K562 (cell line): Measurements from ENCODE around the gene MXRA7. TPM values are rescaled to one million over a fixed set of nuclear protein-coding genes. Genes with fewer than 3 reads are reported as not detected.

ENCODE experiments used
- ATAC-seq: fragments of 200-7000 bp; cut with Tn5 transposase; 3 replicates; pipeline ENCODE4 v1.9.1; 2020; ENCODE audit warnings: moderate library complexity
- BruUV-seq: library from RNA; stranded (reverse); fragments of 400-500 nt; replicated peaks from 2 replicates; lab custom pipeline; 2021; lab: Mats Ljungman, UMichigan
- CTCF ChIA-PET: fragments of 300-600 bp; formaldehyde crosslinking; extraction: SDS; loops from one replicate; lab custom pipeline; 2021; ENCODE audit warnings: low intra/inter-chr PET ratio; lab: Yijun Ruan, JAX
- POLR2A ChIA-PET: fragments of 300-600, 350-650 bp; sonication (Branson Sonifier 250); formaldehyde crosslinking; extraction: SDS; loops from one replicate; lab custom pipeline; 2021; ENCODE audit warnings: antibody characterized with exemption, inconsistent platforms; lab: Yijun Ruan, JAX
- DNase-seq, 4 experiments: peaks; one replicate each; pipeline versions ENCODE4 v3.0.0 to v3.0.0-alpha.2; 2011 to 2018; ENCODE audit warnings: low spot score in 3 of 4, mixed read lengths in 3 of 4; ENCODE audit errors: extremely low read depth in 1 of 4
- FAIRE-seq: peaks from 2 replicates; lab custom pipeline; 2011; peaks lifted over from hg19 to GRCh38; lab: Jason Lieb, UNC
- H2AFZ ChIP-seq: 2 replicates; pipeline ENCODE4 v1.6.0; 2011; ENCODE audit warnings: low read depth, low read length, control low read depth, inconsistent platforms
- H3K27ac ChIP-seq: fragments of 200-600 bp; 3 replicates; pipeline ENCODE4 v1.8.0; 2011; ENCODE audit warnings: low read depth, mild to moderate bottlenecking, control low read depth, inconsistent platforms, low read length, moderate library complexity, mixed read lengths; ENCODE audit errors: extremely low read depth
- H3K27me3 ChIP-seq, 2 experiments: fragments of 300-600 bp in 1 of 2; 2 replicates in 1 of 2; 3 replicates in 1 of 2; pipeline versions ENCODE4 v1.6.0 to v1.8.0; 2011; ENCODE audit warnings: inconsistent platforms in 2 of 2, low read length in 2 of 2, mild to moderate bottlenecking in 1 of 2, mixed read lengths in 1 of 2, moderate library complexity in 1 of 2; ENCODE audit not compliant: control insufficient read depth in 2 of 2, insufficient read depth in 2 of 2
- H3K36me3 ChIP-seq: fragments of 300-600 bp; 3 replicates; pipeline ENCODE4 v1.8.0; 2011; ENCODE audit warnings: mild to moderate bottlenecking, low read length, inconsistent platforms; ENCODE audit not compliant: control insufficient read depth, insufficient read depth
- H3K4me1 ChIP-seq, 2 experiments: fragments of 200-600 bp in 1 of 2; replicated peaks in 1 of 2; 2 replicates in 1 of 2; 3 replicates in 1 of 2; pipeline versions ENCODE4 v1.5.1 to v1.8.0; 2011; ENCODE audit warnings: inconsistent platforms in 2 of 2, low read length in 2 of 2, mild to moderate bottlenecking in 1 of 2, mixed read lengths in 1 of 2, moderate library complexity in 1 of 2; ENCODE audit not compliant: control insufficient read depth in 2 of 2, insufficient read depth in 2 of 2
- H3K4me2 ChIP-seq: 2 replicates; pipeline ENCODE4 v1.6.1; 2011; ENCODE audit warnings: low read length, control low read depth, inconsistent platforms, mixed read lengths; ENCODE audit not compliant: insufficient read depth
- H3K4me3 ChIP-seq: fragments of 200-600 bp; sonication (generic), shearing (Covaris generic); 2 replicates; pipeline ENCODE4 v1.5.1; 2016; ENCODE audit warnings: control low read depth, inconsistent platforms
- H3K79me2 ChIP-seq: fragments of 200-600 bp; 3 replicates; pipeline ENCODE4 v1.8.0; 2011; ENCODE audit warnings: low read length, inconsistent platforms; ENCODE audit not compliant: control insufficient read depth, insufficient read depth
- H3K9ac ChIP-seq, 2 experiments: 2 replicates each; pipeline versions ENCODE4 v1.6.0 to v1.6.1; 2011; ENCODE audit warnings: low read depth in 2 of 2, low read length in 2 of 2, control low read depth in 1 of 2, inconsistent platforms in 1 of 2, mild to moderate bottlenecking in 1 of 2, mixed read lengths in 1 of 2; ENCODE audit not compliant: insufficient read depth in 1 of 2
- H3K9me1 ChIP-seq: one replicate; pipeline ENCODE4 v1.6.0; 2011; ENCODE audit warnings: inconsistent platforms, mild to moderate bottlenecking, low read length, moderate library complexity; ENCODE audit not compliant: control insufficient read depth, insufficient read depth
- H3K9me3 ChIP-seq: replicated peaks from 2 replicates; pipeline ENCODE4 v1.5.1; 2011; ENCODE audit warnings: low read depth, low read length, inconsistent platforms; ENCODE audit not compliant: control insufficient read depth, insufficient read depth
- H4K20me1 ChIP-seq: replicated peaks from 2 replicates; pipeline ENCODE4 v1.6.1; 2011; ENCODE audit warnings: low read length, inconsistent platforms, mixed read lengths; ENCODE audit not compliant: control insufficient read depth, insufficient read depth
- CTBP1 ChIP-seq: fragments of 450-650 bp; IDR thresholded peaks from 2 replicates; pipeline ENCODE4 v1.6.1; 2016; ENCODE audit warnings: borderline replicate concordance
- MNT ChIP-seq, 2 experiments: fragments of 450-650 bp; conservative IDR thresholded peaks; 2 replicates each; pipeline ENCODE4 v1.6.1; 2017; ENCODE audit warnings: mild to moderate bottlenecking in 2 of 2, moderate library complexity in 2 of 2
- RAD21 ChIP-seq, 2 experiments: fragments of 250-450 bp in 1 of 2; fragments of 450-650 bp in 1 of 2; sonication (Bioruptor Pico) in 1 of 2; formaldehyde crosslinking in 1 of 2; IDR thresholded peaks in 1 of 2; conservative IDR thresholded peaks in 1 of 2; 2 replicates each; pipeline versions ENCODE4 v1.4.0 to v1.8.0; 2020 to 2022; ENCODE audit warnings: mild to moderate bottlenecking in 2 of 2, moderate library complexity in 1 of 2
- RCOR1 ChIP-seq, 2 experiments: IDR thresholded peaks; 2 replicates each; pipeline ENCODE4 v1.6.1; 2012; ENCODE audit warnings: low read depth in 2 of 2, low read length in 2 of 2, borderline replicate concordance in 1 of 2, improper control_type of control experiment in 1 of 2
- REST ChIP-seq, 2 experiments: fragments of 450-650 bp; formaldehyde crosslinking in 1 of 2; IDR thresholded peaks; 2 replicates each; pipeline versions ENCODE4 v1.4.0 to v1.6.1; 2014 to 2020; ENCODE audit warnings: mild to moderate bottlenecking in 2 of 2, borderline replicate concordance in 1 of 2, low read depth in 1 of 2
- ZBED1 ChIP-seq: IDR thresholded peaks from 2 replicates; pipeline ENCODE4 v1.6.1; 2014
- ZNF398 ChIP-seq: fragments of 250-450 bp; sonication (Bioruptor Pico); IDR thresholded peaks from 2 replicates; pipeline ENCODE4 v1.8.0; 2021; ENCODE audit warnings: moderate library complexity, mild to moderate bottlenecking, inconsistent platforms
- WGBS: fragments of 100-300 bp; shearing (Covaris generic); methylation state at CpG from one replicate; pipeline ENCODE4 v1.1.6; 2016; ENCODE audit warnings: low coverage, mixed read lengths; ENCODE audit not compliant: insufficient coverage; ENCODE audit errors: missing lambda C conversion rate; 5-methylcytosine and 5-hydroxymethylcytosine counted together
- in situ Hi-C: fragments of 300-500 bp; cut with MboI; formaldehyde crosslinking; loops from 4 replicates; pipeline ENCODE4 v1.15.0; 2018; ENCODE audit warnings: inconsistent platforms, mixed read lengths
- intact Hi-C: fragments of 100-400 bp; cut with micrococcal nuclease; formaldehyde crosslinking; loops from 2 replicates; pipeline ENCODE4 v1.14.2; 2022
- polyA plus RNA-seq, 8 experiments: library from polyadenylated mRNA; depleted of rRNA in 4 of 8; stranded (reverse) in 5 of 8; unstranded in 3 of 8; fragments of >200 nt; fragmentation: Nextera tagmentation in 2 of 8; fragmentation: Illumina TruSeq in 1 of 8; extraction: Ambion mirVana in 2 of 8; extraction: Trizol in 1 of 8; gene quantifications; 2 replicates each; pipeline versions ENCODE4 v1.2.1 to v1.2.3, GENCODE V29; 2011 to 2014; ENCODE audit warnings: inconsistent platforms in 1 of 8, missing spikeins in 1 of 8
- total RNA-seq, 7 experiments: library from RNA; depleted of rRNA in 6 of 7; stranded (reverse); fragments of >200 nt in 6 of 7; fragmentation: Illumina TruSeq in 2 of 7; extraction: Trizol in 2 of 7; gene quantifications; 2 replicates each; pipeline versions ENCODE4 v1.2.1 to v1.2.3, GENCODE V29; 2011 to 2021; ENCODE audit warnings: low replicate concordance in 1 of 7

MXRA7 gene
- total and polyA plus RNA-seq, 9 of the 15 experiments (the other 6 are each of a cell fraction or from before 2014, with no cell fraction given), result 2.6 to 38.4 (median 14.3) TPM

- FAIRE-seq (no peak), DNase-seq (peak; percentile 58 to 77 (median 71)), ATAC-seq (peak; percentile 79)
- Histone ChIP-seq H3K27ac (no peak overlapping the region), H3K27me3 (no peaks in the 10 kb centered on the region), H3K36me3 (no peaks in the 10 kb centered on the region), H3K79me2 (no peaks in the 10 kb centered on the region), H3K9ac (peak overlapping the region in 1 of 2 experiments; percentile 76; a peak in 2 of 4 replicates), H2AFZ (no peak overlapping the region), H3K9me1 (no peaks in the 10 kb centered on the region), H3K4me3 (no peak overlapping the region), H3K4me2 (no peak overlapping the region), H4K20me1 (no peaks in the 10 kb centered on the region; the same call in none of the 2 replicates), H3K9me3 (no peaks in the 10 kb centered on the region), H3K4me1 (peaks cover 18 to 50% of the 10 kb centered on the region in 2 experiments)
- 38% methylated on average over 14 of the region's 18 CpGs for WGBS
- ChIA-PET CTCF (interaction anchor here (1.0 to 1.1 kb wide), 2 partner anchors 31 to 124 kb away, joined by 3 read pairs; no protein-coding TSS in a partner anchor), POLR2A (interaction anchor here (0.6 to 1.0 kb wide), 2 partner anchors 91 to 687 kb away, joined by 3 read pairs; no protein-coding TSS in a partner anchor)
- in situ Hi-C loops (loop anchor here (5.0 kb wide), 1 partner anchor 161 kb away; no protein-coding TSS in a partner anchor), intact Hi-C loops (loop anchor here (1.0 to 5.0 kb wide), 2 partner anchors 32 to 61 kb away; no protein-coding TSS in a partner anchor)
- BruUV-seq, result no TSS peak
- TF ChIP-seq ZBED1 (no peak), RAD21 (CRISPR knock-in tag; conservative IDR thresholded peaks at IDR 0.05 in 1 of 2, IDR thresholded peaks at IDR 0.05 in 1 of 2) (peak in 1 of 2 experiments; percentile 58; a peak in 2 of 4 replicates), REST (IDR thresholded peaks at IDR 0.05; ENCODE audit: borderline replicate concordance) (peak; percentile 52; the same call in 1 of the 2 replicates), REST (CRISPR knock-in tag; IDR thresholded peaks at IDR 0.05; ENCODE audit: low read depth) (no peak), ZNF398 (CRISPR knock-in tag) (no peak), MNT (conservative IDR thresholded peaks at IDR 0.05) (no peak), RCOR1 (IDR thresholded peaks at IDR 0.05; ENCODE audit: borderline replicate concordance in 1 of 2, low read depth in 2 of 2, low read length in 2 of 2) (0 out of 4 replicates have a peak, but pooled peaks of 1 of the 2 experiments have one; percentile 26), CTBP1 (peak; percentile 16; the same call in 1 of the 2 replicates)
Observed at GRCh38 chr17:76683011-76683755, 27.6 kb downstream of the MXRA7 start.
